HEK293 (cell line): ENCODE results near the gene MYCBPAP.

Experiments used
- CTCF ChIP-seq: fragments of 450-650 bp; formaldehyde crosslinking; IDR thresholded peaks from 2 replicates; pipeline ENCODE4 v1.5.1; 2016; ENCODE audit warnings: missing biosample characterization, missing genetic modification characterization
- ELK4 ChIP-seq: IDR thresholded peaks from 2 replicates; pipeline ENCODE4 v1.6.1; 2011; ENCODE audit warnings: mild to moderate bottlenecking, low read depth, low read length, borderline replicate concordance
- HIC1 ChIP-seq: fragments of 450-650 bp; formaldehyde crosslinking; IDR thresholded peaks from 2 replicates; pipeline ENCODE4 v1.5.1; 2016; ENCODE audit warnings: missing biosample characterization, missing genetic modification characterization
- HOXA7 ChIP-seq: sonication (generic); formaldehyde crosslinking; IDR thresholded peaks from 2 replicates; pipeline ENCODE4 v1.8.1; 2022; ENCODE audit warnings: missing genetic modification reagents, borderline replicate concordance
- KLF8 ChIP-seq: fragments of 450-650 bp; formaldehyde crosslinking; IDR thresholded peaks from 2 replicates; pipeline ENCODE4 v1.5.1; 2016; ENCODE audit warnings: missing biosample characterization, missing genetic modification characterization
- ZBTB21 ChIP-seq: fragments of 450-650 bp; formaldehyde crosslinking; IDR thresholded peaks from 2 replicates; pipeline ENCODE4 v1.5.1; 2017; ENCODE audit warnings: missing biosample characterization, missing genetic modification characterization
- ZFHX2 ChIP-seq: fragments of 450-650 bp; formaldehyde crosslinking; conservative IDR thresholded peaks from 2 replicates; pipeline ENCODE4 v1.5.1; 2016; ENCODE audit warnings: missing biosample characterization, missing genetic modification characterization
- ZNF239 ChIP-seq: fragments of 450-650 bp; formaldehyde crosslinking; IDR thresholded peaks from 2 replicates; pipeline ENCODE4 v1.5.1; 2016; ENCODE audit warnings: missing biosample characterization, missing genetic modification characterization
- ZNF660 ChIP-seq: fragments of 450-650 bp; IDR thresholded peaks from 2 replicates; pipeline ENCODE4 v1.5.1; 2018; ENCODE audit warnings: missing biosample characterization, mild to moderate bottlenecking, missing genetic modification characterization
- ZNF785 ChIP-seq: fragments of 450-650 bp; formaldehyde crosslinking; IDR thresholded peaks from 2 replicates; pipeline ENCODE4 v1.5.1; 2016; ENCODE audit warnings: missing biosample characterization, missing genetic modification characterization
- ZNF791 ChIP-seq: fragments of 450-650 bp; formaldehyde crosslinking; IDR thresholded peaks from 2 replicates; pipeline ENCODE4 v1.5.1; 2016; ENCODE audit warnings: missing biosample characterization, missing genetic modification characterization

- TF ChIP-seq ZNF660 (tag by site-specific recombination): no peak
- TF ChIP-seq CTCF: no peak
- no peak for TF ChIP-seq ZFHX2
- no peak for TF ChIP-seq HIC1 (tag by site-specific recombination)
- no peak for TF ChIP-seq HOXA7 (CRISPR knock-in tag)
- TF ChIP-seq ELK4: no peak
- no peak for TF ChIP-seq KLF8 (tag by site-specific recombination)
- no peak for TF ChIP-seq ZNF785 (tag by site-specific recombination)
- TF ChIP-seq ZNF239 (tag by site-specific recombination): no peak
- TF ChIP-seq ZBTB21 (tag by site-specific recombination): no peak
- no peak for TF ChIP-seq ZNF791 (tag by site-specific recombination)
Observed at GRCh38 chr17:50460831-50461526, 47.3 kb upstream of the MYCBPAP start.
